Skeletal muscle tissue (tissue), 4 donors: ENCODE data around the gene GYS1. TPM values are rescaled to one million over a fixed set of nuclear protein-coding genes. Genes with fewer than 3 reads are reported as not detected.
"Not testable (repeated sequence)": the region's sequence is repeated elsewhere in the genome, so short reads cannot be mapped to it uniquely, and the experiment has no call there.

Experiments used
- H3K27ac ChIP-seq: one replicate; pipeline ENCODE4 v1.7.0; 2013; ENCODE audit warnings: mild to moderate bottlenecking, low read depth, low read length, inconsistent platforms
- H3K27me3 ChIP-seq, 3 donors: one replicate each; pipeline ENCODE4 v1.7.0; 2013; ENCODE audit warnings: low read length in 3 of 3; ENCODE audit not compliant: control insufficient read depth in 3 of 3, insufficient read depth in 3 of 3
- H3K36me3 ChIP-seq, 3 donors: one replicate each; pipeline ENCODE4 v1.7.0; 2013; ENCODE audit warnings: low read length in 3 of 3; ENCODE audit not compliant: control insufficient read depth in 3 of 3, insufficient read depth in 3 of 3
- H3K4me1 ChIP-seq, 3 donors: one replicate each; pipeline ENCODE4 v1.7.0; 2013; ENCODE audit warnings: low read length in 3 of 3, mild to moderate bottlenecking in 3 of 3; ENCODE audit not compliant: control insufficient read depth in 3 of 3, insufficient read depth in 3 of 3
- H3K4me3 ChIP-seq, 3 donors: one replicate each; pipeline ENCODE4 v1.7.0; 2013; ENCODE audit warnings: low read length in 3 of 3
- H3K9ac ChIP-seq, 3 donors: one replicate each; pipeline ENCODE4 v1.7.0; 2013; ENCODE audit warnings: low read length in 3 of 3, mild to moderate bottlenecking in 3 of 3, moderate library complexity in 2 of 3, low read depth in 1 of 3
- H3K9me3 ChIP-seq, 3 donors: one replicate each; pipeline ENCODE4 v1.7.0; 2013; ENCODE audit warnings: low read length in 3 of 3; ENCODE audit not compliant: control insufficient read depth in 3 of 3
- total RNA-seq: library from RNA; depleted of rRNA; stranded (reverse); fragments of >200 nt; gene quantifications from one replicate; pipeline ENCODE4 v1.2.3, GENCODE V29; 2014
- donor health status: Osteomylitis.

The GYS1 gene
- total RNA-seq: 42.8 TPM

DNA sequence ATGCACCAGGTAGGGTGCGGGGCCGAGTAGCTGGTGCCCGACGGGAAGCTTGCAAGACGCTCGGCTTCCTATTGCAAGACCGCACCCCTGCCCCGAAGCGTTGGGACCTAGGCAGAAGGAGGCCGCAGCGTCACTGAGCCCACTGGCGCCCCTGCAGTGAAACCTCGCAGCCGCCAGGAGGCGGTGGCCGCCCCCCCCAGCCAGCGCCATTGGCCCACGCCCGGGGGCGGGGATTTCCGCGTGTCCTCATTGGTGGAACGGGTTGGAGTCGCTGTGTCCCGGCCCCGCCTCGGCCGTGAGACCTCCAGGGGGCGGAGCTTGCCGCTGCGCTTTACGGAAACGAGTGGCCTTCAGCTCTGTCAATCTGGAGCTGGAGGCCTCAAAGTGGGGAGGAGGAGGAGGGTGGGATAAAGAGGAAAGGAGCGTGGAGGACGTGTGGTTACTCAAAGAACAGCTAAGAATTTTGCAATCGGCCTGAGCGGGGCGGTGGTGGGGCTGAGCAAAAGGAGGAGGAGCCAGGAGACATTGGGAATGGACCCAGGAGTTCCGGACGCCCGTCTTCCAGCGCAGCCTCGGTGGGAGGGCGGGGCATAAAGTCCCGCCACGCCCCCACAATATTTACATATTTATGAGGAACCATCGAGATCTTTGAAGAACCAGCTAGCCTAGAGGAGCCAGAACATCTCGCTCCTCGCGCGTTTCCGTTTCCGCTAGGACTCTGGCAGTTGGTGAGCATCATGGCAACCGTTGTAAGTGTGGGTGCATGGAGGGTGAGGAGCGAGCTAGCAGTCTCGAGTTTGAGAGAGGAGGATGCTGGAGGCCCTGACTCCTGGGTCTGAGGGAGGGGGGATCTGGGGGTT, at the start of gene GYS1, which contains the start of gene RUVBL2:
Gene GYS1 (minus strand): TSS at position 135 of the 860 bp plus-strand sequence. CDS start 197 bp downstream, outside the sequence.
Gene RUVBL2 (plus strand): TSS at position 713 of the 860 bp plus-strand sequence. CDS start 25 bp downstream, at position 738.
- peak within 1 kb of the TSS; percentile 97 to 99 (median 98) for H3K4me3 ChIP-seq
- H3K36me3 ChIP-seq: peaks cover 4 to 22% (median 15%) of the 10 kb centered on the region in 3 donors
- peak within 1 kb of the TSS; percentile 99 to 100 (median 100) for H3K9ac ChIP-seq
- peak within 1 kb of the TSS; percentile 98 for H3K27ac ChIP-seq
- H3K9me3 ChIP-seq: no peaks in the 10 kb centered on the region
- H3K27me3 ChIP-seq: no peaks in the 10 kb centered on the region
- H3K4me1 ChIP-seq: peaks cover 46 to 60% (median 53%) of the 10 kb centered on the region in 3 donors

GRCh38 chr19:49042666-49043065, 49.6 kb upstream of the GYS1 start:
- H3K4me1 ChIP-seq, H3K27me3 ChIP-seq, H3K9me3 ChIP-seq, H3K9ac ChIP-seq, H3K36me3 ChIP-seq, H3K4me3 ChIP-seq, H3K27ac ChIP-seq: not testable (repeated sequence)

- Histone ChIP-seq H3K4me1 (no peaks in the 10 kb centered on the region), H3K9me3 (no peaks in the 10 kb centered on the region), H3K36me3 (no peaks in the 10 kb centered on the region), H3K4me3 (no peak overlapping the region), H3K9ac (no peak overlapping the region), H3K27me3 (no peaks in the 10 kb centered on the region), H3K27ac (no peak overlapping the region)
Measured at GRCh38 chr19:49042177-49042576, 49.1 kb upstream of the GYS1 start.

GRCh38 chr19:49039736-49040135, 46.6 kb upstream of the GYS1 start:
- H3K27me3 ChIP-seq, H3K9ac ChIP-seq, H3K4me3 ChIP-seq, H3K36me3 ChIP-seq, H3K27ac ChIP-seq, H3K4me1 ChIP-seq, H3K9me3 ChIP-seq: not testable (repeated sequence)

- H3K36me3 ChIP-seq, H3K4me3 ChIP-seq, H3K27me3 ChIP-seq, H3K9me3 ChIP-seq, H3K9ac ChIP-seq, H3K4me1 ChIP-seq, H3K27ac ChIP-seq: not testable (repeated sequence)
Measured at GRCh38 chr19:49038557-49039276, 45.6 kb upstream of the GYS1 start.

GRCh38 chr19:49038111-49038510, 45.0 kb upstream of the GYS1 start:
- H3K27me3 ChIP-seq, H3K36me3 ChIP-seq, H3K4me3 ChIP-seq, H3K27ac ChIP-seq, H3K4me1 ChIP-seq, H3K9ac ChIP-seq, H3K9me3 ChIP-seq: not testable (repeated sequence)

- not testable (repeated sequence) for H3K9me3 ChIP-seq, H3K4me3 ChIP-seq, H3K27me3 ChIP-seq, H3K4me1 ChIP-seq, H3K27ac ChIP-seq, H3K9ac ChIP-seq, H3K36me3 ChIP-seq
Measured at GRCh38 chr19:49036815-49037214, 43.7 kb upstream of the GYS1 start, which contains the start of gene CGB1. Gene CGB1, minus strand, starts transcription at chr19:49036895. Its CDS starts 184 bp downstream, at chr19:49036711.

- not testable (repeated sequence) for H3K27ac ChIP-seq, H3K4me3 ChIP-seq, H3K9me3 ChIP-seq, H3K36me3 ChIP-seq, H3K4me1 ChIP-seq, H3K9ac ChIP-seq, H3K27me3 ChIP-seq
Measured at GRCh38 chr19:49031642-49032301, 38.7 kb upstream of the GYS1 start, which contains the start of gene CGB2. Gene CGB2, plus strand, starts transcription at chr19:49031890. Its CDS starts 206 bp downstream, at chr19:49032096.

DNA sequence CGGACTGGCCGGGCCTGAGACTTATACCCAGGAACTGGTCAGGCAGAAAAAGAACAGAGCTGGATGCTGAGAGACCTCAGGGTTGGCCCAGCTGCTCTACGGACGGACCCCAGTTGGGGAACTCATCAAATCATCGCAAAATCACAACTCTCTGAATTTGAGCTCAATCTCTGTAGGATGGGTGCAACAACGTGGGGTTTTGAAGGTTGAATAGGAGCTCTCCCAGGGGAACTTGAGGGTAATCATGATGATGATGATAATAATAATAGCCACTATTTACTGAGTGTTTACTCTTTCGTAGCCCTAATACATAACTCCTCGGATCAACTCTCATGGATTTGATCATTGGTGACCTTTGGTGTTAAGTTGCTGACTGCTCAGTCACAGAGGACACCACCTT, 37.2 kb upstream of the GYS1 start:
- H3K9ac ChIP-seq, H3K27ac ChIP-seq, H3K36me3 ChIP-seq, H3K4me3 ChIP-seq, H3K9me3 ChIP-seq, H3K27me3 ChIP-seq, H3K4me1 ChIP-seq: not testable (repeated sequence)

GRCh38 chr19:49029749-49030148, 36.6 kb upstream of the GYS1 start:
- not testable (repeated sequence) for H3K27ac ChIP-seq, H3K4me3 ChIP-seq, H3K4me1 ChIP-seq, H3K36me3 ChIP-seq, H3K9me3 ChIP-seq, H3K27me3 ChIP-seq, H3K9ac ChIP-seq
